GM12874 (cell line): ENCODE results near the gene CLUH.

Experiments used
- TF ChIP-seq, protein P1 (sequence below): IDR thresholded peaks from 2 replicates; pipeline ENCODE4 v1.5.1; 2011; ENCODE audit warnings: low read depth, mild to moderate bottlenecking, control low read depth, low read length, moderate library complexity; ENCODE audit not compliant: insufficient read depth

The CLUH gene

DNA sequence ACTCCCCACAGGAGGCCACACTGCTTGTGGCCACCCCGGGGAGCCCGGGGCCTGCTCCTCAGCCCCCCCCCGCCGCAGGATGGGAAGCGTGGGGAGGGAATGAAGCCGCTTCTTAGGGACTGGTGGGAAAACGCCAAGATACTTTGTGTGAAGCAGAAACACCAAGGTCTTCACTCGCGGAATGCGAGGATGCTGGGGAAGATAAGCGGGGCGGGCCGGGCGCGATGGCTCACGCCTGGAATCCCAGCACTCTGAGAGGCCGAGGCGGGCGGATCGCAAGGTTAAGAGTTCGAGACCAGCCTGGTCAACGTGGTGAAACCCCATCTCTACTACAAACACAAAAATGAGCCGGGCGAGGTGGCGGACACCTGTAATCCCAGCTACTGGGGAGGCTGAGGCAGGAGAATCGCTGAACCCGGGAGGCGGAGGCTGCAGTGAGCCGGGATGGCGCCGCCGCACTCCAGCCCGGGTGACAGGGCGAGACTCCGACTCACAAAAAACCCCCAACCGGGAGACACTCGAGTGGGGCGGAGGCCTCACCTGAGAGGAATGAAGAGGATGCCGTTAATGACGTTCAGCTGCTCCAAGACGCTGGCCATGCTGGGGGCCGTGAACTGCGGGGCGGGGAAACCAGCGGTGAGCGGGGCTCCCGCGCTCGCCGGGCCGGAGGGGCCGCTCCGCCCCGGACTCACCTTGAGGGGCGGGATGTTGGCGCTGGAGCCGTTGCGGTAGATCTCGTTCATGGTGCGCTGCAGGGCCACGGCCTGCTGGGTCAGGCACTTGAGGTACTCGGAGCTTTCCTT is 20.3 kb downstream of the CLUH start:
- TF ChIP-seq, protein P1, sequence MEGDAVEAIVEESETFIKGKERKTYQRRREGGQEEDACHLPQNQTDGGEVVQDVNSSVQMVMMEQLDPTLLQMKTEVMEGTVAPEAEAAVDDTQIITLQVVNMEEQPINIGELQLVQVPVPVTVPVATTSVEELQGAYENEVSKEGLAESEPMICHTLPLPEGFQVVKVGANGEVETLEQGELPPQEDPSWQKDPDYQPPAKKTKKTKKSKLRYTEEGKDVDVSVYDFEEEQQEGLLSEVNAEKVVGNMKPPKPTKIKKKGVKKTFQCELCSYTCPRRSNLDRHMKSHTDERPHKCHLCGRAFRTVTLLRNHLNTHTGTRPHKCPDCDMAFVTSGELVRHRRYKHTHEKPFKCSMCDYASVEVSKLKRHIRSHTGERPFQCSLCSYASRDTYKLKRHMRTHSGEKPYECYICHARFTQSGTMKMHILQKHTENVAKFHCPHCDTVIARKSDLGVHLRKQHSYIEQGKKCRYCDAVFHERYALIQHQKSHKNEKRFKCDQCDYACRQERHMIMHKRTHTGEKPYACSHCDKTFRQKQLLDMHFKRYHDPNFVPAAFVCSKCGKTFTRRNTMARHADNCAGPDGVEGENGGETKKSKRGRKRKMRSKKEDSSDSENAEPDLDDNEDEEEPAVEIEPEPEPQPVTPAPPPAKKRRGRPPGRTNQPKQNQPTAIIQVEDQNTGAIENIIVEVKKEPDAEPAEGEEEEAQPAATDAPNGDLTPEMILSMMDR, result no peak

DNA sequence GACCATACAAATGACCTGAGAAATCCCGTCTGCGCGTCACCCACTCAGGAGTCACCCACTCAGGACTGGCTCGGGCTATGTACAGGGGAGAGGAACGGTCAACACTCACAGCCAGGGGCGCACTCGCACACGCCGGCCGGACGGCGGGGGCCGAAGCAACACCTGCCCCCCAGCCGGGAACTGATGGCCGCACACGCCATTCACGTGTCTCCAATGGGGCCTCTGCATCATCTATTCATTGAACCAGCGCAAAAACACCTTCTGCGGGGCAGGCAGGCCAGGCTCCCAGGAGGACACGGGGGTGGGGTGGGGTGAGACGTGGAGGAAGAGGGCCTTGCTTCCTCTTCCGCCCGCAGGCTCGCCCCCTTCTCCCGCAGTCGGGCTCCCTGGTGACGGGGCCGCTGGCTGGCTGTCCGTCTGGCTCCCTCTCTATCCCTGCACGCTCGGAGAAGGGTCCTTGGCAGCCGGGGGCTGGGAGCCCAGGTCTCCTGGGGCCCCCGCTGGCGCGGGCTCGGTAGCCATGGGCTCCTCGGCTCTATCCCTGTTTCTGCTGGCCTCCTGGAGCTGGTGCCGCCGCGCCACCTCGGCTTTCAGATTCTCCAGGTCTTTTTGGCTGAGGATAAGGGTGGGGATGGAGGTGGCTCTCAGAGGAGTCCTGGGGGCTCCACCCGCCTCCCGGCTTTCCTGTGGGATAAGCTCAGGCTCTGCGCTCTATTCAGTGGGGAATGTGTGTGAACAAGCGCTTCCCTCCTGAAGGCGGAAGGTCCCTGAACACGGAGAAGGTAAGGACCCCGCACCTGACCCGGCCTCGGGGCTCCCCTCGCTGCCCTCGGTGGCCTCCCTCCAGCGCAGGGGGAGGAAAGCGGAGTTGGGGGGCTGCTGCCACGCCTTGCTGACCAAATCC is 21.1 kb downstream of the CLUH start:
- TF ChIP-seq, protein P1, result no peak

DNA sequence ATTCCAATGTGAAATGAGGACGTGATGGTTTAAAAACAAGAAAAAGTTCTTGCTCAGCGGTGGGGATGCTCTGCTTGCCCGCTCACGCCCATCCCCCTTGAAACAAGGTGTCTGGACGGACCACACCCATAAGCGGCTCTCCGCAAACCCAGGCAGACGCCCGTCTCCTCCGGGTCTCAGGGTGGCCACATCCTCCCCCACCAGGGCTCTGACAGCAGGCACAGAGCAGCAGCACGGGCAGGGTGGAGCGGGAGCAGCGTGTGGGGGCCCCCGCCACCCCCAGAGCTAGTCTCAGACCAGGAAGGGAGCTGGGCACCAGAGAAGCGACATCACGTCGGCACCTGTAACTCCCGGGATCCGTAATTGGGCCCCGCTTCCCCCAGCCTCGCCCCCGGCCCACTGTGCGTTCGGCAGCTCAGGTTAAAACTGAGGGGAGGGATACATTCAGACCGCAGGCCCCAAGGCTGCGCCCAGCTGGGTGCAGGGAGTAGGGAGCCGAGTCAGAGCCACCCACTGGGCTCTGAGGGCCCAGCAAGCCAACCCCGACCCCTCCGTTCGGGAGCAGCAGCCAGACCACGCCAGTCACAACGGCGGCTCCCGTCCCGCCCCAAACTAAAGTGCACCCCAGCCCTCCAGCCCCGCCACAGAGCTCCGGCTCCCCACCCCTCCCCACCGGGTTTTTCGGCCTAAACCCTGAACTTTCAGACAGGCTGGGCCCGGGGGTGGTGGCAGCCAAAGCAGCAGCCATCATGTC is 22.0 kb downstream of the CLUH start:
- TF ChIP-seq, protein P1, result no peak

DNA sequence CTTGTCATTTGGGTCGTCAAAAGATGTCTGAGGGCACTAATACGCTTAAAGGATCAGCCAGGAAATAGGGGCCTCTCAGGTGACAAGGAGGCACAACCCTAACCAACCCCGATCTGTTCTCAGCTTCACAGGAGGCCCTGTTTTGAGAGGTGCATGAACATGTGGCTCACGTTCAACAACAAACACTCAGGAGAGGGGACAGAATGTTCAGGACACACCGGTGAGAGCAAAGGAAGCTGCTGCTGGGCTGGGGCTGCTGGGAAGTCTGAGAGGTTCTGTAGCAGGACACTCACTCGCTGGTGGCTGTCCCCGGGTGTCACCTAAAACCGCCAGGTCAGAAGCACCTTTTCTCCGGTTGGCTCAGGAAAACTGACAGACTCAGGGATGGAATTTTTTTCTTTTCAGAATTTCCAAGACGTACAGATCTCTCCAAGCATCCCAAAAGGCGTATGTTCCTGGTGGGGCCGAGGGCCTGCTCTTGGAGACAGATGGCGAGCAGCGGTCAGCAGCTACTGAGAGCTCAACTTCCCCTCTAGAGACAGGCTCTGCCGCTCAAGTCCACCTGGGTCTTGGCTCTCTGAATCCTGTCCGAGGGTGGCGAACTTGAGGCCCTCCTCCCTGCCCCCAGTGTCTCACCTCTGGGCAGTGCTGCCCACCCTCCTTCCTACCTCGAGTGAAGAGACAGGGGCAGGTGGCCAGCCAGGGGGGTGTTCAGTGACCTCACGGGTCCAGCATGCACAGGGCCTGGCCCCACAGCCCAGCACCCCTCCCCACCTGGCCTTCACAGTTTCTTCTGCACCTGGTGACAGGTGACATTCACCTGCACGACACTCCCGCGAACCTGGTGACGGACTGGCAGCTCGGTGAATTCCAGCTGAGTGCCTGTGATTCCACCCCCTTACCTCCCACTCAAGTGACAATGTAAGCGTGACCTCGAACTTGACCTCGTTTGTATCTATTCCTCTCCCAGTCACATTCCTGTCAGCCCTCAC is 22.9 kb downstream of the CLUH start:
- TF ChIP-seq, protein P1, result no peak

DNA sequence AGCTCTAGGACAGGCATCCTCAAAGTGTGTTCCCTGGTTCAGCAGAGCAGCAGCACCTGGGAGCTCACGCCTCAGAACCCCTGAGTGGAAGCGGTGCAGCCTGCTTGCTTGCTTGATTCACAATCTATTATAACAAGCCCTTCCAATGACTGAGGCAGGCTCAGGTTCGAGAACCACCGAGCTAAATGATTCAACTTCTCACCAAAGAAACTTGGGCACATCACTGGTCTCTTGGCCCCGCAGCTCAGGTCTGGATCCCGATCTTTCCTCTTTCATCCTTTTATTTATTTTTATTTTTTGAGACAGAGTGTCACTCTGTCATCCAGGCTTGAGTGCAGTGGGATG is 24.5 kb downstream of the CLUH start:
- TF ChIP-seq, protein P1, result no peak

DNA sequence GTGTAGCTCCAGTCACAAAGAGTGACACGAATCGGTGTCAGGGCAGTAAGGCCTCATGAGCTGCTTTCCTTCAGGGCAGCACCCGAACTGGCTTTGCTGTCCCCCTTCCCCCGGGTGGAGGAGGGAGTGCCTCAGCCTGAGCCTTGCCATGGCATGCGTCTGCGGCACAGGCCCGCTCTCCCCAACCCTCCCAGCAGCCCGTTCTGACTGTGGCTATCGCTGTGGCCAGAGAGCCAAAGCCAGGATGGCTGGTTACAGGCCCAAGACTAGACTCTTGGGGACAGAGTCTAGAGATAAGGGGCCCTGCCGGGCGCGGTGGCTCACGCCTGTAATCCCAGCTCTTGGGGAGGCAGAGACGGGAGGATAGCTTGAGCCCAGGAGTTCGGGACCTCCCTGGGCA is 25.9 kb downstream of the CLUH start:
- TF ChIP-seq, protein P1, result no peak
